GM06990 (cell line): ENCODE results near the gene C17orf114.

ENCODE experiments used
- DNase-seq: peaks from one replicate; pipeline ENCODE4 v3.0.0-alpha.2; 2011; ENCODE audit not compliant: insufficient read length; ENCODE audit errors: extremely low read depth
- H3K27me3 ChIP-seq: replicated peaks from 2 replicates; pipeline ENCODE4 v1.6.0; 2011; ENCODE audit warnings: low read length; ENCODE audit not compliant: control insufficient read depth, insufficient read depth
- H3K36me3 ChIP-seq: 2 replicates; pipeline ENCODE4 v1.5.1; 2011; ENCODE audit warnings: low read length; ENCODE audit not compliant: control insufficient read depth, insufficient read depth
- H3K4me3 ChIP-seq: replicated peaks from 2 replicates; pipeline ENCODE4 v1.5.1; 2011; ENCODE audit warnings: low read depth, mild to moderate bottlenecking, control low read depth, low read length
- CTCF ChIP-seq: IDR thresholded peaks from 2 replicates; pipeline ENCODE4 v1.5.1; 2011; ENCODE audit warnings: low read length, control low read depth, mild to moderate bottlenecking, inconsistent platforms; ENCODE audit not compliant: insufficient read depth, poor library complexity, severe bottlenecking

The C17orf114 gene

DNA sequence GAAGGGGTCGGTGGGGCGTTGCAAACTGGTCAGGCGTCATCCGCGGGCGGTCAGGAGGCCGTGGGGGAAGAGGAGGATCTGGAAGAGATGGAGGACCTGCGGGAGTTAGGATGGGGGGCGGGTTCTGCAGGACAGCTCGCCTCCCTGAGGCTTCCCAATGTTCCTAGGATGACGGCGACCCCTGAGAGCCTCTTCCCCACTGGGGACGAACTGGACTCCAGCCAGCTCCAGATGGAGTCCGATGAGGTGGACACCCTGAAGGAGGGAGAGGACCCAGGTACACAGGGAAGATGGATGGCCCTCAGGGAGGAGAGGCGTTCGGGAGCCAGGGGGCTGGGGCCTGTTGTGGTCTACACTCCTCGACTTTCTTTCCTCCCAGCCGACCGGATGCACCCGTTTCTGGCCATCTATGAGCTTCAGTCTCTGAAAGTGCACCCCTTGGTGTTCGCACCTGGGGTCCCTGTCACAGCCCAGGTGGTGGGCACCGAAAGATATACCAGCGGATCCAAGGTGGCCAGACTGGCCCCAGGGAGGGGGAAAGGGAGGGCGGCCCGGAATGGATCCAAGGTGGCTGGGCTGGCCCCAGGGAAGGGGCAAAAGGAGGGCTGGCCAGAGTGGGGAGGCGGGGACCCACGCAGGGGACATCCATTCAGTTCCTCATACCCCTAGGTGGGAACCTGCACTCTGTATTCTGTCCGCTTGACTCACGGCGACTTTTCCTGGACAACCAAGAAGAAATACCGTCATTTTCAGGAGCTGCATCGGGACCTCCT lies 5.7 kb upstream of the C17orf114 start:
- Histone ChIP-seq H3K36me3 (peaks cover 2% of the 10 kb centered on the region), H3K27me3 (no peaks in the 10 kb centered on the region), H3K4me3 (peak overlapping the region; percentile 76)
- no peak for TF ChIP-seq CTCF
- no peak for DNase-seq

DNA sequence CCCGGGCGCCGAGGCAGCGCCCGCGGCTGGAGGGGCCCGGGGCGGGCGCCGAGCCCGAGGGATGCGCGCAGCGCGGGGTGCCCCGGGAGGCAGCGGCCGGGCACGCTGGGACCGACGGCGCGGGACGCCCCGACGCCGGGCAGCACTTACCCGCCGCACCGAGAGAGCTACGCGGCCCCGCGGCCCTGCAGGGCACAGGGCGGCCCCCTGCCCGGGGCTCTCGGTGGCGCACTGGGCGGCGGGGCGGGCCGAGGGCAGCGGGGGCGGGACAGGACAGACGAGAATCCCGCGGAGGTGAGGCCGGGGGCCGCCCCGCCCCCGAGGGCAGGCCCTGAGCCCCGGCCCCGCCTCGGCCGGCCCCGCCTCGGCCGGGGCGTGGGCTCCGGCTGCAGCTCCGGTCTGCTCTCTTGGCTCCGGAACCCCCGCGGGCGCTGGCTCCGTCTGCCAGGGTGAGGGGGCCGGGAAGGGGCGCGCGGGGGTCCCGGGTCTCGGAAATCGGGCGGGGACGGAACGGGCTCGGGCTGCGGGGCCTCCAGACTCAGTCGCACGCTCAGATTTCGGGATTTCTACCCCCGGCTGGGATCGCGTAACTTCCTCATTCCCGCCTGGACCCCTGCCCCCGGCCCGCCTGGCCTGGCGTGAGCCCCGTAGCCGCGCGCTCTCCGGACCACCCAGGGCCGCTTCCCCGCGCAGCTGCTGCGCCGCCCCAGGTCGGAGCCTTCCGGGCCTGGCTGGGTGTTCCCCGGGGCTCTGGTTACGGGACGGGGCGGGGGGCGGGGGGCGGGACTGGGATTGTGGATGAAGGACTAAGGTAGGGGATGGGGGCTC lies 4.9 kb upstream of the C17orf114 start, which contains the start of gene PLD2:
Gene PLD2, plus strand, starts transcription at position 376 of the 828 bp plus-strand sequence. CDS start 621 bp downstream, outside the sequence.
- Histone ChIP-seq H3K4me3 (peak within 1 kb of the TSS; percentile 76), H3K27me3 (no peaks in the 10 kb centered on the region), H3K36me3 (peaks cover 2% of the 10 kb centered on the region)
- TF ChIP-seq CTCF: no peak
- DNase-seq: peak; percentile 90

DNA sequence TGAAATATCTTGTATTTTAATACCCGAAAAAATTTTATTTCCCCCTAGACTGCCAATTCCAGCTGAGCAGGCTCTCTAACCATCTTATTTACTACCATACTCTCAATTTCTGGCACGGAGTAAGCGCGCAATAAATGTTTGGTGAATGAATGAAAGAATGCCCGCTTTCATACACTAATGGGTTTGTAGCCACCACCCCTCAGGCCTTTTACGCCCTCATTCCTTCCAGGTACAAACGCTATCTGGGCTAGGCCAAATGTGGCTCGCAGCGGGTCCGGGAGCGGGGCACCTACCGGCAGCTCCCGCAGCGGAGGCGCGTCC lies 4.3 kb upstream of the C17orf114 start:
- Histone ChIP-seq H3K27me3 (no peaks in the 10 kb centered on the region), H3K4me3 (peak overlapping the region; percentile 66), H3K36me3 (peaks cover 2% of the 10 kb centered on the region)
- TF ChIP-seq CTCF: no peak
- no peak for DNase-seq

DNA sequence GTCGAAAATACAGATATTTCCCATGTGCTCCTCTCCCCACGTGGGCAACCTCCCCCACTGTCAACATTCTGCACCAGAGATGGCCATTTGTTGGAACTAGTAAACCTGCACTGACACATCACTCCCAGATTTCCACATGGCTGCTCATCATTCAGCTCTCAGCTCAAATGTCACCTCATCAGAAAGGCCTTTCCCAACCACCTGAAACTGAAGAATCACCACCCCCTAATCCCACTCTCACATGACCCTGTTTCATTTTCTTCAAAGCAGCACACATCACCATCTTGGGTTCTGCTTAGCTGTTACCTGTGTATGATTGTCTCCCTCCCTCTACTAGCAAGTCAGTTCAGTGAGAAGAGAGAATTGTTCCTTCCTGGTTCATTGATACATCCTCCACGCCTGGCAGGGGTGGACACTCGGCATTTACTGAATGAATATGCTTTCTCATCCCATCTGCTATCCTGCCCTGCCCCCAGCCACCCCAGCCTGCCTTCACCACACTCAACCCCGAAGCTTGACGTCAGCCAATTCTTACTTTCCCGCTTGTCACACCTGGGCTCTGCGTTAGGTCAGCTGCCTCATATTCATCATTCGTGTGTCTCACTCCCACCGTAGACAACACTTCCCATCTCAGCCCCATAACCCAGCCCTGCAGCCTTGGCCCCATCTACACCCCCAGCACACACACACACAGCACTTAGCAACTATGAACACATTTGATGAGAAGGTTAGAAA lies 1.5 kb downstream of the C17orf114 start:
- Histone ChIP-seq H3K27me3 (no peaks in the 10 kb centered on the region), H3K4me3 (no peak overlapping the region), H3K36me3 (peaks cover 12% of the 10 kb centered on the region)
- no peak for TF ChIP-seq CTCF
- no peak for DNase-seq

DNA sequence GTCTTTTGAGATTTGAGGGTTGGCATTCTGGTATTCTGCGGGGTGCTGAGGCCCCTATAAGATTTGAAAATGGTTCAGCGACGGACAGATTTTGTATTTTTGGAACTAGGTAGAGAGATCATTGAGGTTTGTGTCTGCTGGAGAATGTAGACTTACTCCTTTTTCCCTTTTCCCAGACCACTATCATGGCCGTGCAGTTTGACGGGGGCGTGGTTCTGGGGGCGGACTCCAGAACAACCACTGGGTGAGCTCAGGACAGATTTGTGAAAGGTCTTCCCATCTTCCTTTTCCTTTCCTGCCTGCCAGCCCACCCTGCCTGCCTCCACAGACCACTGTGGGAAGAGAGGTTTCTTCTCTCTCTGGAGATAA lies 5.6 kb downstream of the C17orf114 start:
- Histone ChIP-seq H3K4me3 (peak overlapping the region; percentile 97), H3K27me3 (no peaks in the 10 kb centered on the region), H3K36me3 (peaks cover 12% of the 10 kb centered on the region)
- no peak for DNase-seq
- TF ChIP-seq CTCF: no peak
